ENCODE results near the gene TMEM109. TPM values are rescaled to one million over a fixed set of nuclear protein-coding genes. Genes with fewer than 3 reads are reported as not detected.

The TMEM109 gene
- total and polyA plus RNA-seq, 2 of the 13 experiments (the other 11 are each of a cell fraction or from before 2014, with no cell fraction given), result 7.7 to 18.0 TPM

GRCh38 chr11:60880643-60881282 lies 33.2 kb upstream of the TMEM109 start (continued):
- TF ChIP-seq PHF20 (CRISPR knock-in tag; IDR thresholded peaks at IDR 0.05) (no peak), CENPT (CRISPR knock-in tag; IDR thresholded peaks at IDR 0.05; ENCODE audit: low read depth) (no peak), ZNF652 (CRISPR knock-in tag; IDR thresholded peaks at IDR 0.05; ENCODE audit: borderline replicate concordance, low read depth) (peak; percentile 69; the same call in 1 of the 2 replicates), JUN (CRISPR knock-in tag; IDR thresholded peaks at IDR 0.05) (0 out of 2 replicates have a peak, but pooled peaks have one; percentile 56), ARNT (IDR thresholded peaks at IDR 0.05) (no peak), ATRX (CRISPR knock-in tag; IDR thresholded peaks at IDR 0.05; ENCODE audit: borderline replicate concordance) (no peak), ETV5 (CRISPR knock-in tag; IDR thresholded peaks at IDR 0.05; ENCODE audit: borderline replicate concordance) (peak; percentile 91; the same call in 1 of the 2 replicates), ATF5 (CRISPR knock-in tag; IDR thresholded peaks at IDR 0.05; ENCODE audit: low read depth) (no peak), AGO2 (optimal IDR thresholded peaks at IDR 0.05; ENCODE audit: low read depth, low read length) (no peak), SKIL (CRISPR knock-in tag; IDR thresholded peaks at IDR 0.05; ENCODE audit: borderline replicate concordance) (peak; percentile 99), ZNF549 (CRISPR knock-in tag; IDR thresholded peaks at IDR 0.05) (no peak), MTA3 (CRISPR knock-in tag; IDR thresholded peaks at IDR 0.05) (no peak), MXD4 (CRISPR knock-in tag; IDR thresholded peaks at IDR 0.05) (0 out of 2 replicates have a peak, but pooled peaks have one; percentile 61), MED8 (CRISPR knock-in tag; IDR thresholded peaks at IDR 0.05; ENCODE audit: insufficient replicate concordance) (no peak), HOXA5 (CRISPR knock-in tag; IDR thresholded peaks at IDR 0.05) (peak; percentile 83), MLLT10 (CRISPR knock-in tag; IDR thresholded peaks at IDR 0.05) (no peak), MTF1 (CRISPR knock-in tag; IDR thresholded peaks at IDR 0.05) (no peak), ZNF562 (CRISPR knock-in tag; IDR thresholded peaks at IDR 0.05; ENCODE audit: borderline replicate concordance) (no peak), ZFX (CRISPR knock-in tag; IDR thresholded peaks at IDR 0.05; ENCODE audit: low read depth) (0 out of 2 replicates have a peak, but pooled peaks have one; percentile 36), IKZF5 (CRISPR knock-in tag; IDR thresholded peaks at IDR 0.05) (peak; percentile 98), ARID4A (CRISPR knock-in tag; IDR thresholded peaks at IDR 0.05; ENCODE audit: borderline replicate concordance) (peak; percentile 89; the same call in 1 of the 2 replicates), MIER2 (CRISPR knock-in tag; IDR thresholded peaks at IDR 0.05) (peak; percentile 89), ZNF205 (CRISPR knock-in tag; IDR thresholded peaks at IDR 0.05) (peak; percentile 90)
